HG03103 (cell line): Measurements from ENCODE around the gene PDSS2.

Experiments used
- ATAC-seq: cut with Tn5 transposase; IDR thresholded peaks from one replicate; pipeline ENCODE4 v1.9.1; 2021; ENCODE audit warnings: low read depth; ENCODE audit not compliant: unreplicated experiment

Gene PDSS2

GRCh38 chr6:107421696-107422256 is 37.6 kb downstream of the PDSS2 start:
- no peak for ATAC-seq

DNA sequence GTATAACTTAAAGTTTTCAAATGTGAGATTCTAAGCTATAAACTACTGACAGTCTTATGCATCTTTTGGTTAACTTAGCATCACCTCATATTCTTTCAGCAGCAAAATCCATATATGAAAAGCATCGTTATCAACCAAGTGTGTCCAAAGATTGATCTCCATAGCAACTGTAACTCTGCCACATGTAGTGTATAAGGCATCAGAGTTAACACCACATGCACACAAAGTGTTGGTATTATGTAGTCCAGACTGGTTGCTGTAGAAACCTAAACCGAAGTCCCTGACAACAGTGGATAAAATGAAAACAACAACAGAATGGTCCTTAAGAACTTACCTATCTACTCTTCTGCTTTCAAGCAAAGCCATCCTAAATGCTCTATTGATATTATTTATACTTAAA is 39.6 kb downstream of the PDSS2 start:
- no peak for ATAC-seq

GRCh38 chr6:107418118-107418517 is 41.2 kb downstream of the PDSS2 start:
- no peak for ATAC-seq

- no peak for ATAC-seq
Measured at GRCh38 chr6:107416145-107416544, 43.2 kb downstream of the PDSS2 start.

GRCh38 chr6:107413966-107414645 is 45.3 kb downstream of the PDSS2 start:
- no peak for ATAC-seq

DNA sequence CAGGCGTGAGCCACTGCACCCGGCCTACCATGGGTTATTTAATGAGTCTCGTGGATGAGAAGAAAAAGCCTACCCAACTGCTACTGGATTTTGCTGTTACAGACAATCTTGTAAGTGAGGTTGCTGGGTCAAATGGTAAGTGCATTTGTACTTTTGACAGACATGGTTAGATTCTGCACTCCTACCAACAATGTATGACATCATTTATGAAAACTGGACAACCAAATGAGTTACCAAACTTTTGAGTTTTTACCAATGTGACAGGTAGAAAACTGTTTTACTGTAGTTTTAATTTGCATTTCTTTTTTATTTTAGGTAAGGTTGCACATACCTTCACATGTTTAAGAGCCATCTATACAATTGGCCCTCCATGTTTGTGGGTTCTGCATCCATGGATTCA is 48.2 kb downstream of the PDSS2 start:
- ATAC-seq = no peak

DNA sequence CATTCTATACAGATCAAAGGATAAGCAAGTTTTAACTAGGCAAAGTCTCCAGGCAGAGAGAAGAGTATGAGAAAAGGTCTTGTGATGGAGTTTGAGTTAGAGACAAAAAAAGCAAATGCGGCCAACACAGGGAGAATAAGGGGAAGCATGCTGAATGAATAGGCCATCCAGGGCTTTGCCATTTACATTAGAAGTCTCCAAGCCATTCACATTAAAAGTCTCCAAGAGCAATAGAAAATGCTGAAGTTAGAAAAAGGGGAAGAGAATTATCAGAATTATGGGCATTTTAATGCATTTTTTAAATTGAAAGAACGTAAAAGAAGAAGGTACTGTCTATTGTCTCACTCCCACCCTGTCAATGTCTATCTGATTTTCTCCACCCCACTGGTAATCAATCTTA is 49.4 kb downstream of the PDSS2 start:
- ATAC-seq = no peak

GRCh38 chr6:107408714-107409113 is 50.6 kb downstream of the PDSS2 start:
- ATAC-seq = no peak

GRCh38 chr6:107405002-107405401 is 54.4 kb downstream of the PDSS2 start:
- no peak for ATAC-seq

DNA sequence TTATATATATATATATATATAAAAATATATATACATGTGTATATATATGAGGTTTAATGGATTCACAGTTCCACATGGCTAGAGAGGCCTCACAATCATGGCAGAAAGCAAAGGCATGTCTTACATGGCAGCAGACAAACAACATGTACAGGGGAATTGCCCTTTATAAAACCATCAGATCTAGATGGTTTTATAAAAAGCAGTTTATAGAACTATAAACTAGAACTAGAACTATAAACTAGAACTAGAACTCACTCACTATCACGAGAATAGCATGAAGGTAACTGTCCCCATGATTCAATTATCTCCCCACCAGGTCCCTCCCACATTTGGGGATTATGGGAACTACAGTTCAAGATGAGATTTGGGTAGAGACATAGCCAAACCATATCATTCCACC is 56.8 kb downstream of the PDSS2 start:
- no peak for ATAC-seq

- no peak for ATAC-seq
Measured at GRCh38 chr6:107401573-107401972, 57.8 kb downstream of the PDSS2 start.

DNA sequence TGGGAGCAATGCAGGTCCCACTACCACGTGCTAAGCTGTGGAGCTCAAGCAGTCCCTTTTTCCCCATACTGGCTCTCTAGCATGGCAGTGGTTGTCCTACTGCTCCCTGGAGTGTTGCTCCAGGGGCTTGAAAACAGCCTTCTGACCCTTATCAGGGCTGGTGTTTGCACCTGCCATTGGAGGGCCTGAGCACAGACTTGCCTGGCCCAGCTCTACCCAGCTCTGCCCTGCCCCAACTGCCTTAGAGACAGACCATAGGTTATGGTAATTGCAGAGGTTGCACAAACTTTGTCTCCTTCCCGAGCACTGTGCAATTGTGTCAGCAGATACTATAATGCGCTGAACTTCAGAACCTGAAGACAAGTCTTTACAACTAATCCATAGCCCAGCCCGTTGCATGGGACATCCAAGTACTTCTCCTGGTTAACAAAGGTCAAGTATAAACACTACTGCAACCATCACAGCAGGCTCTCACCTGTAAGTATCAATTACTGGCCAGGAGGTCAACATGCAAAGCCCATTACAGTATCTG is 58.7 kb downstream of the PDSS2 start:
- no peak for ATAC-seq

DNA sequence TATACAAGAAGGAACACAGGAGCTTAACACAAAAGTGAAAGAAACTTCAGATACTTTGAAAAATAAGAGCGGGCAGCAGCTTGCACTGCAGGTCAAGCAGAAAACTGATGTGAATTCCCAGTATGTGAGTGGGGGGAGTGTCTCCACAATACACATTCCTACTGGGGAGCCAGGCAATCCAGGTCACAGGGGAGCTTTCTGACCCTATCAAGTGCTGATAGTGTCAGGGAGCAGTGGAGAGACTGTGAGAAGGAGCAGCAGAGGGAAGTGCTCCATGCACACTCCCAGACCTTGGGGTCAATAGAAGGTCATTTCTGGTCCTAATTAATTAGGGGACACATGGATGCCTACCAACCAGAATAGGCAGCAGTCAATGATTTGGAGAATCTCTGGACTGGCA is 59.4 kb downstream of the PDSS2 start:
- no peak for ATAC-seq

DNA sequence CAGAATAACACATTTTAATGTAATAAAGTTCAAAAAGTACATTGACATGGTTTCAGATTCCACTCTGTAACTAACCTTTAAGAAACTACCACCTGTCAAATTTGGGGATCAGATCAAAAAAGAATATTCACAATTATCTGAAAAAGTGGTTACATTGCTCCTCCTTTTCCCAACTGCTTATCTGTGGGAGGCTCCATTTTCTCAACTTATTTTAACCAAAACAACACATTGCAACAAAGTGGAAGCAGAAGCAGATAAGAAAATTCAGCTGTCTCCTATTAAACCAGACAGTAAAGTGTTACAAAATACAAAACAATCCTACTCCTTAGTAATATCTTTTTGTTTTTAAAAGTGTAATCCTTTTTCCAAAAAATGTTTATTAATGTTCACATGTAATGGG is 61.4 kb downstream of the PDSS2 start:
- no peak for ATAC-seq

GRCh38 chr6:107396211-107396610 is 63.2 kb downstream of the PDSS2 start:
- no peak for ATAC-seq

GRCh38 chr6:107392069-107392468 is 67.3 kb downstream of the PDSS2 start:
- no peak for ATAC-seq

- no peak for ATAC-seq
Measured at GRCh38 chr6:107390685-107391435, 68.5 kb downstream of the PDSS2 start.

GRCh38 chr6:107390056-107390455 is 69.3 kb downstream of the PDSS2 start:
- ATAC-seq = no peak

DNA sequence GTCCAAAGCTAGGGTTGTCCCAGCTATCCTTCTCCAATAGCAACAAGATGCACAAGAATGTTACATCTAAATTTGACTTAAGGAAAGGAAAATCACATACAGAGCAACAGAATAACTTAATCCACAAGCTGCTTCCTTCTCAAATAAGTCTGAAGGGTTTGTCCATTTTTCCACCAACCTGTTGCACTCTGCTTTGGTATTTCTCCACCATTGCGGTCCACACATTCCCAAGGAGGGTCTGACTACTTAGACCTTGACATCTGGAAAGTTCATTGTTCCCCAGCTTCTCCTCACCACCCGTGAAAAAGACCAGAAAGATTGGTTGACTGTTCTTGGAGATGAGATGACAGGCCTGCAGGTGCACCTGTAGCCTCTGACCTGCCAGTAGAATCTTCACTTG is 72.5 kb downstream of the PDSS2 start:
- no peak for ATAC-seq

- no peak for ATAC-seq
Measured at GRCh38 chr6:107386340-107386739, 73.0 kb downstream of the PDSS2 start.

DNA sequence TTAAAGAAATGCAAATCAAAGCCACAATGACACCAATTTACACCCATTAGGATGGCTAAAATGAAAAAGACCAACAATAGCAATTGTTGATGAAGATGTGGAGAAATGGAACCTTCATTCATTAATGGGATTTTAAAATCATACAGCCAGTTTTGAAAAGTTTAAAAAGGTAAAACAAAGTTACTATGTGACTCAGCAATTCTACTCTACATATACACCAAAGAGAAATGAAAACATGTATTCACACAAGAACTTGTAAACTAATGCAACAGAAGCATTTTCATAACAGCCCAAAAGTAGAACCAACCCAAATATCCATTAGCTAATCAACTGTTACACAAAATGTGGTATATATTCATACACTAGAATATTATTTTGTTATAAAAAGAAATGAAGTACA is 75.7 kb downstream of the PDSS2 start:
- ATAC-seq = no peak

GRCh38 chr6:107374264-107374663 is 85.1 kb downstream of the PDSS2 start:
- no peak for ATAC-seq
